Activated CD8-positive, alpha-beta T cell treated with anti-CD3 and anti-CD28 coated beads for 36 hours (primary cell): ENCODE results near the gene KDELR3. TPM values are rescaled to one million over a fixed set of nuclear protein-coding genes. Genes with fewer than 3 reads are reported as not detected.

Experiments used
- ATAC-seq: fragments of 200-7000 bp; cut with Tn5 transposase; one replicate; pipeline ENCODE4 v1.10.0; 2021; ENCODE audit warnings: mild to moderate bottlenecking, moderate library complexity
- CTCF ChIA-PET: fragments of 350-600 bp; sonication (Branson Sonifier 250); formaldehyde crosslinking; loops from one replicate; lab custom pipeline; 2021; ENCODE audit warnings: antibody characterized with exemption; lab: Charles Lee
- POLR2A ChIA-PET: fragments of 350-600 bp; sonication (Branson Sonifier 250); formaldehyde crosslinking; loops from one replicate; lab custom pipeline; 2021; ENCODE audit warnings: antibody characterized with exemption; lab: Charles Lee
- DNase-seq: peaks from one replicate; pipeline ENCODE4 v3.0.0-alpha.2; 2020
- H3K27ac Mint-ChIP-seq: one replicate; pipeline ENCODE4 v1.8.0; 2021; ENCODE audit warnings: mild to moderate bottlenecking, mixed read lengths
- H3K27me3 Mint-ChIP-seq: one replicate; pipeline ENCODE4 v1.8.0; 2021; ENCODE audit warnings: mixed read lengths
- H3K36me3 Mint-ChIP-seq: one replicate; pipeline ENCODE4 v1.8.0; 2021; ENCODE audit warnings: low read depth, mixed read lengths
- H3K4me1 Mint-ChIP-seq: one replicate; pipeline ENCODE4 v1.8.0; 2021; ENCODE audit warnings: low read depth, mixed read lengths
- H3K4me3 Mint-ChIP-seq: one replicate; pipeline ENCODE4 v1.8.0; 2021; ENCODE audit warnings: mild to moderate bottlenecking, moderate library complexity, mixed read lengths
- H3K9me3 Mint-ChIP-seq: one replicate; pipeline ENCODE4 v1.8.0; 2021; ENCODE audit warnings: mixed read lengths
- CTCF ChIP-seq: fragments of 200-600 bp; IDR thresholded peaks from one replicate; pipeline ENCODE4 v1.8.0; 2022; ENCODE audit warnings: antibody characterized with exemption, mild to moderate bottlenecking
- intact Hi-C: fragments of 100-400 bp; cut with micrococcal nuclease; formaldehyde crosslinking; loops from one replicate; pipeline ENCODE4 v1.10.0; 2022
- total RNA-seq, 2 experiments: library from RNA; stranded (reverse); gene quantifications; one replicate each; pipeline ENCODE4 v1.2.3, GENCODE V29; 2021

Gene KDELR3
- total RNA-seq, 2 experiments from 2014 or later = 1.7 to 2.1 TPM

- intact Hi-C loops = no loop called here
- ChIA-PET CTCF (no interaction called here), POLR2A (no interaction called here)
- Mint-ChIP-seq H3K27ac (no peak overlapping the region), H3K9me3 (no peaks in the 10 kb centered on the region), H3K4me3 (no peak overlapping the region), H3K27me3 (no peaks in the 10 kb centered on the region), H3K4me1 (no peaks in the 10 kb centered on the region), H3K36me3 (no peaks in the 10 kb centered on the region)
- no peak for ATAC-seq
- no peak for DNase-seq
- no peak for TF ChIP-seq CTCF
These were observed 40.4 kb upstream of the KDELR3 start for GRCh38 chr22:38427465-38427864.

- Mint-ChIP-seq H3K4me1 (no peaks in the 10 kb centered on the region), H3K27me3 (no peaks in the 10 kb centered on the region), H3K36me3 (no peaks in the 10 kb centered on the region), H3K9me3 (no peaks in the 10 kb centered on the region), H3K4me3 (no peak overlapping the region), H3K27ac (no peak overlapping the region)
- ChIA-PET POLR2A (no interaction called here), CTCF (interaction anchor here (1.2 kb wide), 1 partner anchor 14 kb away, joined by 4 read pairs; no protein-coding TSS in a partner anchor)
- ATAC-seq (no peak), DNase-seq (no peak)
- TF ChIP-seq CTCF = no peak
- intact Hi-C loops = no loop called here
These were observed 40.0 kb upstream of the KDELR3 start for GRCh38 chr22:38427940-38428339.

GRCh38 chr22:38428714-38429113 lies 39.2 kb upstream of the KDELR3 start:
- no peaks in the 10 kb centered on the region for H3K27me3 Mint-ChIP-seq
- no peak for TF ChIP-seq CTCF
- no peaks in the 10 kb centered on the region for H3K4me1 Mint-ChIP-seq
- H3K27ac Mint-ChIP-seq = no peak overlapping the region
- H3K4me3 Mint-ChIP-seq = no peak overlapping the region
- H3K9me3 Mint-ChIP-seq = no peaks in the 10 kb centered on the region
- no peak for ATAC-seq
- ChIA-PET CTCF (interaction anchor here (1.2 kb wide), 1 partner anchor 15 kb away, joined by 4 read pairs; no protein-coding TSS in a partner anchor), POLR2A (no interaction called here)
- no peaks in the 10 kb centered on the region for H3K36me3 Mint-ChIP-seq
- DNase-seq = no peak
- intact Hi-C loops = no loop called here

GRCh38 chr22:38429499-38430068 lies 38.3 kb upstream of the KDELR3 start:
- Mint-ChIP-seq H3K4me3 (no peak overlapping the region), H3K27me3 (no peaks in the 10 kb centered on the region), H3K36me3 (no peaks in the 10 kb centered on the region), H3K27ac (no peak overlapping the region), H3K9me3 (no peaks in the 10 kb centered on the region), H3K4me1 (no peaks in the 10 kb centered on the region)
- CTCF ChIA-PET = no interaction called here
- intact Hi-C loops = no loop called here
- POLR2A ChIA-PET = no interaction called here
- ATAC-seq (no peak), DNase-seq (no peak)
- TF ChIP-seq CTCF = no peak

GRCh38 chr22:38431266-38432010 lies 36.5 kb upstream of the KDELR3 start:
- intact Hi-C loops = no loop called here
- ATAC-seq = no peak
- CTCF ChIA-PET = no interaction called here
- TF ChIP-seq CTCF = no peak
- no peaks in the 10 kb centered on the region for H3K27me3 Mint-ChIP-seq
- POLR2A ChIA-PET = no interaction called here
- no peak overlapping the region for H3K4me3 Mint-ChIP-seq
- H3K27ac Mint-ChIP-seq = no peak overlapping the region
- no peaks in the 10 kb centered on the region for H3K4me1 Mint-ChIP-seq
- no peak for DNase-seq
- no peaks in the 10 kb centered on the region for H3K36me3 Mint-ChIP-seq
- H3K9me3 Mint-ChIP-seq = no peaks in the 10 kb centered on the region
